Nephron (organoid): ENCODE measurements around the gene APOL4.
"Not testable (repeated sequence)": the region's sequence is repeated elsewhere in the genome, so short reads cannot be mapped to it uniquely, and the experiment has no call there.

Experiments
- H3K27ac Mint-ChIP-seq, 3 experiments: 2 replicates each; pipeline ENCODE4 v1.8.0; 2020; ENCODE audit warnings: mixed read lengths in 3 of 3, mild to moderate bottlenecking in 2 of 3, moderate library complexity in 1 of 3
- H3K27me3 Mint-ChIP-seq: 2 replicates; pipeline ENCODE4 v1.8.0; 2021; ENCODE audit warnings: low read depth, mild to moderate bottlenecking, moderate library complexity, mixed read lengths
- H3K36me3 Mint-ChIP-seq: 2 replicates; pipeline ENCODE4 v1.8.0; 2020; ENCODE audit warnings: low read depth, mixed read lengths
- H3K4me1 Mint-ChIP-seq: 2 replicates; pipeline ENCODE4 v1.8.0; 2020; ENCODE audit warnings: mixed read lengths
- H3K4me3 Mint-ChIP-seq, 3 experiments: 2 replicates each; pipeline ENCODE4 v1.8.0; 2020; ENCODE audit warnings: mild to moderate bottlenecking in 3 of 3, mixed read lengths in 3 of 3, moderate library complexity in 2 of 3
- H3K9me3 Mint-ChIP-seq: 2 replicates; pipeline ENCODE4 v1.8.0; 2020; ENCODE audit warnings: mixed read lengths
- CTCF ChIP-seq, 3 experiments: fragments of 200-600 bp; sonication (generic); IDR thresholded peaks; one replicate each; pipeline ENCODE4 v1.5.0; 2021; ENCODE audit warnings: antibody characterized with exemption in 3 of 3; ENCODE audit not compliant: unreplicated experiment in 3 of 3

APOL4 gene

DNA sequence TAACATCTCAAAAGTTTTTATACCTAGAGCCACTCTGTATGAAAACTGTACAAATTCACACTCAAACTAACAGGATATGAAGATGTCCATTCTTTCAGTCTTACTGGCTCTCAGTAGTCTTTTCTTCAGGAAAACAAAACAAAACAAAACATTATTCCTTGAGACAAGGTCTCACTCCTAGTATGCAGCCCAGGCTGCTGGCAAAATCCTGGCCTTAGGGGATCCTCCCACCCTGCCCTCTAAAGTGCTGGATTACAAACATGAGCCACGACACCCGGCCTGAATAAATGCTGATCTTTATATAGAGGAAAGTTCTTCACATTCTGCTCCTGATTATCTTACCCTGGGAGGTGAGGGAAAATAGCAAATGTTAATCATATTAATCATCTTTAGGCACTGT is 32.6 kb upstream of the APOL4 start:
- peaks cover 50% of the 10 kb centered on the region for H3K36me3 Mint-ChIP-seq
- TF ChIP-seq CTCF (IDR thresholded peaks at IDR 0.05; ENCODE audit: unreplicated experiment in 3 of 3): no peak
- H3K4me3 Mint-ChIP-seq: peak overlapping the region in 1 of 3 experiments; percentile 17
- no peaks in the 10 kb centered on the region for H3K27me3 Mint-ChIP-seq
- H3K27ac Mint-ChIP-seq: peak overlapping the region; percentile 23 to 49 (median 44)
- H3K4me1 Mint-ChIP-seq: peaks cover 48% of the 10 kb centered on the region
- peaks cover 2% of the 10 kb centered on the region for H3K9me3 Mint-ChIP-seq

GRCh38 chr22:36233796-36234195 is 32.2 kb upstream of the APOL4 start:
- H3K9me3 Mint-ChIP-seq: peaks cover 2% of the 10 kb centered on the region
- H3K27me3 Mint-ChIP-seq: no peaks in the 10 kb centered on the region
- peaks cover 46% of the 10 kb centered on the region for H3K4me1 Mint-ChIP-seq
- H3K27ac Mint-ChIP-seq: peak overlapping the region; percentile 23 to 49 (median 44)
- no peak overlapping the region for H3K4me3 Mint-ChIP-seq
- no peak for TF ChIP-seq CTCF (IDR thresholded peaks at IDR 0.05; ENCODE audit: unreplicated experiment in 3 of 3)
- H3K36me3 Mint-ChIP-seq: peaks cover 53% of the 10 kb centered on the region

GRCh38 chr22:36232715-36233401 is 31.2 kb upstream of the APOL4 start:
- peaks cover 61% of the 10 kb centered on the region for H3K36me3 Mint-ChIP-seq
- H3K9me3 Mint-ChIP-seq: peaks cover 2% of the 10 kb centered on the region
- no peak overlapping the region for H3K27ac Mint-ChIP-seq
- no peaks in the 10 kb centered on the region for H3K27me3 Mint-ChIP-seq
- no peak for TF ChIP-seq CTCF (IDR thresholded peaks at IDR 0.05; ENCODE audit: unreplicated experiment in 3 of 3)
- H3K4me1 Mint-ChIP-seq: peaks cover 37% of the 10 kb centered on the region
- no peak overlapping the region for H3K4me3 Mint-ChIP-seq

- peaks cover 61% of the 10 kb centered on the region for H3K36me3 Mint-ChIP-seq
- H3K9me3 Mint-ChIP-seq, H3K4me3 Mint-ChIP-seq, H3K27me3 Mint-ChIP-seq, H3K27ac Mint-ChIP-seq: not testable (repeated sequence)
- H3K4me1 Mint-ChIP-seq: peaks cover 28% of the 10 kb centered on the region
These were observed 29.4 kb upstream of the APOL4 start for GRCh38 chr22:36231051-36231450.

DNA sequence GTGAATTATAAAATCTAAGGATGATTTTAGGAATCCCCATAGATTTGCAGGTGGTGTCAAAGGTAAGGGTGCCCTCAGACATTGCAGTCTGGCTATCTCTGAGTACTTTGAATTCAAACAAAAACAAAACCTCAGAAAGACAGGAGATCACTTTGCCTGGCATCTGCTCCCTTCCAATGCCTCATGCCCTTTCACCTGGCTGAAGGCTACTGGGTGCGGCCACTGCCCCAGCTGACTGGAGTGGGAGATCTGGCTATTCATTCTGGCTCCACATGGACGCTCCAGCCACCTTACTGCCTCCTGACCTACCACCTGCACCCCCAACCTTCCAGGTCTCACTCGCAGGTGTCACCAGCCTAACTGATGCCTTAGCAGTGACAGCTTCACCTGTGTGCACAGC is 28.0 kb upstream of the APOL4 start:
- not testable (repeated sequence) for H3K9me3 Mint-ChIP-seq, H3K27ac Mint-ChIP-seq, H3K4me3 Mint-ChIP-seq, H3K27me3 Mint-ChIP-seq
- Mint-ChIP-seq H3K36me3 (peaks cover 50% of the 10 kb centered on the region), H3K4me1 (peaks cover 14% of the 10 kb centered on the region)

DNA sequence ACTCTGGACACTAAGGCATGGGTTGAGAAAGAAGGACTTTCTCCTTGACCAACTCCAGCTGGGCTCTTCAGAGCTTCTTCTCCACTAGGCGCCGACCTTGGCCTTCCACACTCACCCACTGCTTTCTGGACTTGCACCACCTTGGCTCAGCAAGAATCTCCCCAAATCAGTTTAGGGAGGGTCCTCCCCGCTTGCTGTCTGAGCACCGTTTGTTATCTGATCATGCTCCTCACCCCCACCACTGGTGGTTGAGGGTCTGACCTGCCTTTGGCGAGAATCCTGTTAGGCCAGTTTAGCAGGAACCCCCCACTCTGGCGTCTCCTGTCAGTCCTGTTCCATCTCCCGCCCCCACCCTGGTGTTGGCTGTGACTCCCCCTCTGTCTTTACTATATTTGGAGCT is 27.3 kb upstream of the APOL4 start:
- no peaks in the 10 kb centered on the region for H3K27me3 Mint-ChIP-seq
- H3K27ac Mint-ChIP-seq: no peak overlapping the region
- H3K4me1 Mint-ChIP-seq: peaks cover 9% of the 10 kb centered on the region
- no peaks in the 10 kb centered on the region for H3K9me3 Mint-ChIP-seq
- no peak for TF ChIP-seq CTCF (IDR thresholded peaks at IDR 0.05; ENCODE audit: unreplicated experiment in 3 of 3)
- H3K36me3 Mint-ChIP-seq: peaks cover 43% of the 10 kb centered on the region
- H3K4me3 Mint-ChIP-seq: no peak overlapping the region

DNA sequence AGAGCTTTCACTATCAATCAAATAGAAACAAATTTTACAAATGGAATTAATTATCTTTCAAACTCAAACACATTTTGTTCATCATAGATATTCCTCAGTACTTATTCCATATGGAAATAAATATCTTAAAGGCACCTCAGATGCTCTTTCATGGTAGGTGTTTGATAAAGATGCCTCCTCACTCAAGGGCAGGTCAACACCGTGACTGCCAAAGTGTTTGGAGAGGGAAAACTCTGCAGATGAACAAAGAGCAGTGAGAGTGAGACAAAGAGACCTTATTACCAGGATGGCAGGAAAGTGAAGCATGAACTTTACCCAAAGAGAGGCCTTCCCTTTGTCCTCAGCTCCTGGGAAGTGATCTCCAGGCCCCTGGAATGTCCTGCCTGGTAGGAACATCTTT is 26.8 kb upstream of the APOL4 start:
- not testable (repeated sequence) for H3K9me3 Mint-ChIP-seq, H3K4me1 Mint-ChIP-seq, H3K4me3 Mint-ChIP-seq, H3K27ac Mint-ChIP-seq, H3K27me3 Mint-ChIP-seq
- H3K36me3 Mint-ChIP-seq: peaks cover 37% of the 10 kb centered on the region
